ENCODE measurements around the gene HNRNPA1L2.
A peak's percentile ranks its signal among the peaks of the same experiment; 100 is the strongest.

Gene HNRNPA1L2

DNA sequence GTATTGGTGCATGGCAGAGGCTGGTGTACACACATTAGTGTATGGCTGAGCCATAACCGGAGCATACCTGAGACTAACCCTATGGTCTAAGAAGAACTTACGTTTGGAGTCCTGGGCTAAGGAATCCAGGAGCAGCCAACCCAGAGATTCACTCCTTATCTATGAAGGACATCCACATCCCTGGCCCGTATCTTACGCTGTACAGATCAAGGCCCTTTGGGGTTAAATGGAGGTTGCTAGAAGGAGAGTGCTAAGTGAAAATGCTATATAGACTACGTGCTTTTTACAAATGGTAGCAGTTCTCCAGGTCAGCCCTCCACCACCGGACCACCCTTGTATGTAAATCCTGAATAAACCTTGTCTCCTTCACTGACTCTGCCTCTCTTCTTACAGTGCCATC is 8.5 kb downstream of the HNRNPA1L2 start:
- H3K36me3 ChIP-seq (ENCODE audit: control insufficient read depth, insufficient read depth, low read length), result no peaks in the 10 kb centered on the region; the same call in 1 of the 2 replicates
- TF ChIP-seq, protein P1, sequence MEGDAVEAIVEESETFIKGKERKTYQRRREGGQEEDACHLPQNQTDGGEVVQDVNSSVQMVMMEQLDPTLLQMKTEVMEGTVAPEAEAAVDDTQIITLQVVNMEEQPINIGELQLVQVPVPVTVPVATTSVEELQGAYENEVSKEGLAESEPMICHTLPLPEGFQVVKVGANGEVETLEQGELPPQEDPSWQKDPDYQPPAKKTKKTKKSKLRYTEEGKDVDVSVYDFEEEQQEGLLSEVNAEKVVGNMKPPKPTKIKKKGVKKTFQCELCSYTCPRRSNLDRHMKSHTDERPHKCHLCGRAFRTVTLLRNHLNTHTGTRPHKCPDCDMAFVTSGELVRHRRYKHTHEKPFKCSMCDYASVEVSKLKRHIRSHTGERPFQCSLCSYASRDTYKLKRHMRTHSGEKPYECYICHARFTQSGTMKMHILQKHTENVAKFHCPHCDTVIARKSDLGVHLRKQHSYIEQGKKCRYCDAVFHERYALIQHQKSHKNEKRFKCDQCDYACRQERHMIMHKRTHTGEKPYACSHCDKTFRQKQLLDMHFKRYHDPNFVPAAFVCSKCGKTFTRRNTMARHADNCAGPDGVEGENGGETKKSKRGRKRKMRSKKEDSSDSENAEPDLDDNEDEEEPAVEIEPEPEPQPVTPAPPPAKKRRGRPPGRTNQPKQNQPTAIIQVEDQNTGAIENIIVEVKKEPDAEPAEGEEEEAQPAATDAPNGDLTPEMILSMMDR (IDR thresholded peaks at IDR 0.05; ENCODE audit: insufficient read depth, low read length, poor library complexity, severe bottlenecking), result no peak
- H3K4me3 ChIP-seq (replicated peaks; ENCODE audit: low read depth, low read length), result peak overlapping the region; percentile 81
- DNase-seq (ENCODE audit: extremely low read depth, insufficient read length), result no peak
- no peaks in the 10 kb centered on the region for H3K27me3 ChIP-seq (replicated peaks; ENCODE audit: control insufficient read depth, insufficient read depth, low read length)

DNA sequence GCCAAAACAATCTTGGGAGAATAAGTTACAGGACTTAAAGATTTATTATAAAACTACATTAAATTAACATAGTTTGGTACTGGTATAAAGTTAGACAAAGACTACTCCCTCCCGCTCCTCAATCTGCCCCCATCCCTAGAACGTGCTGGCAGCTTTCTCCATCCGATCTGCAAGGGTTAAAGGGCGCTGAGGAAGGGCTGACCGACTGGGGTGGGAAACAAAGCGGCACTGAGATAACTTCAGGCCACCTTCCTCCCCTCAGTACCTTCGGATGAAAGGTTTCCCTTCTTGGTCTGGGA is 9.6 kb downstream of the HNRNPA1L2 start:
- TF ChIP-seq, protein P1 (IDR thresholded peaks at IDR 0.05; ENCODE audit: insufficient read depth, low read length, poor library complexity, severe bottlenecking), result no peak
- Histone ChIP-seq H3K36me3 (ENCODE audit: control insufficient read depth, insufficient read depth, low read length) (no peaks in the 10 kb centered on the region; the same call in 1 of the 2 replicates), H3K27me3 (replicated peaks; ENCODE audit: control insufficient read depth, insufficient read depth, low read length) (no peaks in the 10 kb centered on the region), H3K4me3 (replicated peaks; ENCODE audit: low read depth, low read length) (peak overlapping the region; percentile 81)
- DNase-seq (ENCODE audit: extremely low read depth, insufficient read length), result no peak

DNA sequence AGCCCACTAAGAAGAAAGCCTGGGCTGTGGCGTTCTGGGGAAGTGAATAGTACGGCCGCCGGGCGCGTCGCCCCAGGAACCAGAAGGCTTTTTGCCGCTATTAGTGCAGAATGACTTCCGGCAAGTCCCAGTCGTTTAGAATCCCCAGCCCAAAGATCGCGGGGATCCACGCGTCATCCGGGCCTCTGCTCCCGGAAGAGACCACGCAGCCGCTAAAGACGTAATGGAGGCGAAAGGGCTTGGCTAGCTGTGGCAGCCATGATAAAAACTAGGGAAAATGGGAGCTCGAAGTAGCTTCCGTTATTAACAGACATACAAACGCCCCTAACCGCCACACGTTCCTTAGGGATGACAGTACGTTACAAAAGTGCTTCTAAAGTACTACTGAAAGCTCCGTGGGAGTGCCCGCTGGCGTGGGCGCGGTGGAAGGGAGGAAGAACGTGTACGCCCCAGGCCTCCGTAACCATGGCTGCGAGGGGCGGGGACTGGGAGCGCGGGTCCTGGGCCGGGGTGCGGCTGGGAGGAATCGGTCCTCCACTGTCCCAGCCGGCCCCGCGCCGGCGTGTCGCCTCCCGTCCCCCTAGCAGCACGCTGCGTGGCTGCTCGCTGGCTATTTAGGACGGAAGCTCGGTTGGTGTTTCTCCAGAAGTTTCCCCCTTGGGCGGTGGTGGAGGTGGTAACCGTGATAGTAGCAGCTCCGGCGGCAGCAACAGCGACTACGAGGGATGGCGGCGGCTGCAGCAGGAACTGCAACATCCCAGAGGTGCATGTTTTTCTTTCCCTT is 10.2 kb downstream of the HNRNPA1L2 start, which contains the start of gene SUGT1:
SUGT1 (plus strand) TSS at position 641 of the 784 bp plus-strand sequence; CDS start at position 726, 85 bp downstream.
- Histone ChIP-seq H3K27me3 (replicated peaks; ENCODE audit: control insufficient read depth, insufficient read depth, low read length) (no peaks in the 10 kb centered on the region), H3K4me3 (replicated peaks; ENCODE audit: low read depth, low read length) (peak within 1 kb of the TSS; percentile 81), H3K36me3 (ENCODE audit: control insufficient read depth, insufficient read depth, low read length) (no peaks in the 10 kb centered on the region; the same call in 1 of the 2 replicates)
- TF ChIP-seq, protein P1 (IDR thresholded peaks at IDR 0.05; ENCODE audit: insufficient read depth, low read length, poor library complexity, severe bottlenecking), result peak; percentile 83
- DNase-seq (ENCODE audit: extremely low read depth, insufficient read length), result peak; percentile 99

DNA sequence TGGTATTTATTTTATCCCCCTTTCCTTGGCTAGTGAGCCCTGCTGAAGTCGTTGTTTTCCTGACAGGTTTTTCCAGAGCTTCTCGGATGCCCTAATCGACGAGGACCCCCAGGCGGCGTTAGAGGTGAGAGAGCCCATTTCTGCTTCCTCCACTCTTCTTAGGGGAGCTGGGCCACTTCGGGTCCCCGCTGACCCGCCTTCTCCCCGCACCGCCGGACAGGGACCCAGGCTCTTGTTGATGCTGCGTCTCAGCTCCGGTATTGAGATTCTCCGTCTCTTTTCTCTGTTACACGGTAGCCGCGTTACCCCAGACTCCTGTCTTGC is 10.7 kb downstream of the HNRNPA1L2 start:
- no peak for DNase-seq (ENCODE audit: extremely low read depth, insufficient read length)
- Histone ChIP-seq H3K4me3 (replicated peaks; ENCODE audit: low read depth, low read length) (peak overlapping the region; percentile 81), H3K27me3 (replicated peaks; ENCODE audit: control insufficient read depth, insufficient read depth, low read length) (no peaks in the 10 kb centered on the region), H3K36me3 (ENCODE audit: control insufficient read depth, insufficient read depth, low read length) (no peaks in the 10 kb centered on the region; the same call in 1 of the 2 replicates)
- TF ChIP-seq, protein P1 (IDR thresholded peaks at IDR 0.05; ENCODE audit: insufficient read depth, low read length, poor library complexity, severe bottlenecking), result no peak

DNA sequence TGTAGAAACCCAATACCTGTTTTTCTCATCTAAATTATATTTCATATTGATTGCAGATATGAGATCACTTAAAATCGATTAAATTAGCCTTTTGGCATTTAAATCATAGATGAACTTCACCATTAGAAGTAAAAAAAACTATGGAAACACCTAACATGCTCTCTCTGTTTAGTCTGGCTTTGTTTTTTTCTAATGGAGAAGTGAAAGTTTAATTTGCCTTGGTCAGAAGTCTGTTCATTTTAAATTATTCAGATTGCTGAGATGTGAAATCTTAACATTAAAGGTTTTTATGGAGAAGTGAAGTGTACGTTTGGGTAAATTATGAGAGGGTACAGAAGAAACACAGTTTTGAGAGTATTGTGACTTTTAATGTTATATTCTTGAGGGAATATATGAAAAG is 17.1 kb downstream of the HNRNPA1L2 start:
- no peaks in the 10 kb centered on the region for H3K36me3 ChIP-seq (ENCODE audit: control insufficient read depth, insufficient read depth, low read length)
- H3K4me3 ChIP-seq (replicated peaks; ENCODE audit: low read depth, low read length), result no peak overlapping the region
- DNase-seq (ENCODE audit: extremely low read depth, insufficient read length), result no peak
- no peaks in the 10 kb centered on the region for H3K27me3 ChIP-seq (replicated peaks; ENCODE audit: control insufficient read depth, insufficient read depth, low read length)
- TF ChIP-seq, protein P1 (IDR thresholded peaks at IDR 0.05; ENCODE audit: insufficient read depth, low read length, poor library complexity, severe bottlenecking), result no peak

All from GM06990 (cell line).